IPS-NIHi11 (cell line): Measurements from ENCODE around the gene KCNN3.

Experiments
- DNase-seq: peaks from one replicate; pipeline ENCODE4 v3.0.0; 2012; ENCODE audit warnings: mixed read lengths, low spot score

Gene KCNN3

GRCh38 chr1:154791292-154792166 is 78.6 kb downstream of the KCNN3 start:
- no peak for DNase-seq

GRCh38 chr1:154788886-154789285 is 81.2 kb downstream of the KCNN3 start:
- DNase-seq = no peak

- no peak for DNase-seq
These were observed 81.8 kb downstream of the KCNN3 start for GRCh38 chr1:154788110-154788870.

- DNase-seq = no peak
These were observed 83.1 kb downstream of the KCNN3 start for GRCh38 chr1:154786804-154787570.

- no peak for DNase-seq
These were observed 85.1 kb downstream of the KCNN3 start for GRCh38 chr1:154784924-154785531.

GRCh38 chr1:154784416-154784815 is 85.7 kb downstream of the KCNN3 start:
- no peak for DNase-seq

GRCh38 chr1:154783976-154784375 is 86.1 kb downstream of the KCNN3 start:
- no peak for DNase-seq

- DNase-seq = no peak
These were observed 89.5 kb downstream of the KCNN3 start for GRCh38 chr1:154780541-154780940.

- no peak for DNase-seq
These were observed 90.4 kb downstream of the KCNN3 start for GRCh38 chr1:154779551-154780189.

- no peak for DNase-seq
These were observed 91.1 kb downstream of the KCNN3 start for GRCh38 chr1:154778944-154779343.

GRCh38 chr1:154778275-154778674 is 91.8 kb downstream of the KCNN3 start:
- no peak for DNase-seq

- DNase-seq = no peak
These were observed 92.3 kb downstream of the KCNN3 start for GRCh38 chr1:154777781-154778180.

GRCh38 chr1:154777154-154777553 is 92.9 kb downstream of the KCNN3 start:
- no peak for DNase-seq

GRCh38 chr1:154775621-154776605 is 94.2 kb downstream of the KCNN3 start:
- no peak for DNase-seq

- no peak for DNase-seq
These were observed 95.8 kb downstream of the KCNN3 start for GRCh38 chr1:154774175-154774855.

GRCh38 chr1:154773551-154773950 is 96.5 kb downstream of the KCNN3 start:
- DNase-seq = no peak

GRCh38 chr1:154772606-154773506 is 97.2 kb downstream of the KCNN3 start:
- DNase-seq = peak; percentile 63

- DNase-seq = no peak
These were observed 98.0 kb downstream of the KCNN3 start for GRCh38 chr1:154772056-154772455.
